Vagina (tissue), 2 donors: Measurements from ENCODE around the gene DUSP8.
"Not testable (repeated sequence)": the region's sequence is repeated elsewhere in the genome, so short reads cannot be mapped to it uniquely, and the experiment has no call there.

ENCODE experiments used
- POLR2A ChIP-seq, 2 donors: fragments of 450-650 bp; IDR thresholded peaks; one replicate each; pipeline ENCODE4 v1.6.1; 2017; ENCODE audit warnings: antibody characterized with exemption in 2 of 2, mild to moderate bottlenecking in 2 of 2, moderate library complexity in 2 of 2
- POLR2AphosphoS5 ChIP-seq, 2 donors: sonication (generic); formaldehyde crosslinking; IDR thresholded peaks; one replicate each; pipeline ENCODE4 v1.9.0; 2017; ENCODE audit warnings: antibody characterized with exemption in 2 of 2, mild to moderate bottlenecking in 2 of 2, low read depth in 1 of 2; ENCODE audit not compliant: insufficient read depth in 1 of 2
- TF ChIP-seq, protein P1 (sequence below), 3 experiments: fragments of 450-650 bp in 2 of 3; fragments of 200-600 bp in 1 of 3; sonication (generic) in 1 of 3; IDR thresholded peaks; one replicate each; pipeline ENCODE4 v1.5.1; 2017 to 2019; ENCODE audit warnings: antibody characterized with exemption in 3 of 3, mild to moderate bottlenecking in 2 of 3, moderate library complexity in 2 of 3

DNA sequence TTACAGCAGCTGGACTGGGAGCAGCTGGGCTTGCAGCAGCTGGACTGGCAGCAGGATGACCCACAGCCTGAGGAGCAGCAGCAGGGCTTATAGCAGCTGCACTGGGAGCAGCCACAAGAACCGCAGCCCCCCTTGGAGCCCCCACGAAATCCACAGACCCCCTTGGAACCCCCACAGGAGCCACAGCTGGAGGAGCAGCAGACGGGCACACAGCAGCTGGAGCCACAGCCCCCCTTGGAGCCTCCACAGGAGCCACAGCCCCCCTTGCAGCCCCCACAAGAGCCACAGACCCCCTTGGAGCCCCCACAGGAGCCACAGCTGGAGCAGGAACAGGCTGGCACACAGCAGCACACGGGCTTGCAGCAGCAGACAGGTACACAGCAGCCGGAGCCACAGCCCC, 35.8 kb upstream of the DUSP8 start:
- TF ChIP-seq, protein P1, sequence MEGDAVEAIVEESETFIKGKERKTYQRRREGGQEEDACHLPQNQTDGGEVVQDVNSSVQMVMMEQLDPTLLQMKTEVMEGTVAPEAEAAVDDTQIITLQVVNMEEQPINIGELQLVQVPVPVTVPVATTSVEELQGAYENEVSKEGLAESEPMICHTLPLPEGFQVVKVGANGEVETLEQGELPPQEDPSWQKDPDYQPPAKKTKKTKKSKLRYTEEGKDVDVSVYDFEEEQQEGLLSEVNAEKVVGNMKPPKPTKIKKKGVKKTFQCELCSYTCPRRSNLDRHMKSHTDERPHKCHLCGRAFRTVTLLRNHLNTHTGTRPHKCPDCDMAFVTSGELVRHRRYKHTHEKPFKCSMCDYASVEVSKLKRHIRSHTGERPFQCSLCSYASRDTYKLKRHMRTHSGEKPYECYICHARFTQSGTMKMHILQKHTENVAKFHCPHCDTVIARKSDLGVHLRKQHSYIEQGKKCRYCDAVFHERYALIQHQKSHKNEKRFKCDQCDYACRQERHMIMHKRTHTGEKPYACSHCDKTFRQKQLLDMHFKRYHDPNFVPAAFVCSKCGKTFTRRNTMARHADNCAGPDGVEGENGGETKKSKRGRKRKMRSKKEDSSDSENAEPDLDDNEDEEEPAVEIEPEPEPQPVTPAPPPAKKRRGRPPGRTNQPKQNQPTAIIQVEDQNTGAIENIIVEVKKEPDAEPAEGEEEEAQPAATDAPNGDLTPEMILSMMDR (IDR thresholded peaks at IDR 0.05) = not testable (repeated sequence)
- not testable (repeated sequence) for TF ChIP-seq POLR2AphosphoS5 (IDR thresholded peaks at IDR 0.05; ENCODE audit: insufficient read depth in 1 of 2, low read depth in 1 of 2); POLR2A (IDR thresholded peaks at IDR 0.05)
